Fibroblast of skin of scalp (primary cell): ENCODE measurements around the gene SPEM2.

Experiments used
- DNase-seq: peaks from one replicate; pipeline ENCODE4 v3.0.0-alpha.2; 2013

Gene SPEM2

DNA sequence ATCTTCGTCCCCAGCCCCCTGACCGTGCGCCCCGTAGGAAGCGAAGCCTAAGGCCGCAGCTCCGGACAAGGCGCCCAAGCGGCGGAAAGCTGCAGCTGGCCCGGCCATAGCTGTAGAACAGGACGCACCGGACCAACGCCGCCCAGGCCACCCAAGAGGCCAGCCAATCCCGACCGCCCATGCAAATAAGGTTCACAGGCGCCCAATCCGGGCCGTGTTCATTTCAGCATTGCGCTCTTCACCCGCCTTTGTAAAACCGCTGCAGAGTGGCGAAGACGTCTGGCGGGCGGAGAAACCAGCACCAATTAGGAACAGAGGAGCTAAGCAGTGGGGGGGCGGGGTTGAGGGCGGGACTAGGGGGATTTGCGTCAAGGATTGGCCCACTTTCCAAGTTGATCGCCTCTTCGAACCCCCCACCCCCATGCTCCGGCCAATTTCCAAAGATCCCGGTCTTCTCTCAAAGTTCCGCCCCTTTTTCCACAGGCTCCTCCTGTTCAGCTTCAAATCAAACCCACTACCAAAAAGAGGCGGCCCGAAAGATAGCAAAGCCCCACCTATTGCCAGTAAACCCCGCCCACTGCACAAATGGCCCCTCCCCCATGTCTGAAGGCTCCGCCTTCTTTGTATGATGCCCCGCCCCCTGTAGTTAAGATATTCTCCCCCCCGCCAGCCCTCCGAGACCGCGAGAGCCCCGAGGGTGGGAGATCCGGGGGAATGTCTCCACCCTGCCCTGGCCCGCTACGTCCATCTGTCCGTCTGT lies 21.3 kb upstream of the SPEM2 start, which contains the start of gene TMEM256:
TSS of gene TMEM256 (minus strand) at position 121 of the 760 bp plus-strand sequence. CDS start at position 108, 13 bp downstream.
- DNase-seq = peak; percentile 100

DNA sequence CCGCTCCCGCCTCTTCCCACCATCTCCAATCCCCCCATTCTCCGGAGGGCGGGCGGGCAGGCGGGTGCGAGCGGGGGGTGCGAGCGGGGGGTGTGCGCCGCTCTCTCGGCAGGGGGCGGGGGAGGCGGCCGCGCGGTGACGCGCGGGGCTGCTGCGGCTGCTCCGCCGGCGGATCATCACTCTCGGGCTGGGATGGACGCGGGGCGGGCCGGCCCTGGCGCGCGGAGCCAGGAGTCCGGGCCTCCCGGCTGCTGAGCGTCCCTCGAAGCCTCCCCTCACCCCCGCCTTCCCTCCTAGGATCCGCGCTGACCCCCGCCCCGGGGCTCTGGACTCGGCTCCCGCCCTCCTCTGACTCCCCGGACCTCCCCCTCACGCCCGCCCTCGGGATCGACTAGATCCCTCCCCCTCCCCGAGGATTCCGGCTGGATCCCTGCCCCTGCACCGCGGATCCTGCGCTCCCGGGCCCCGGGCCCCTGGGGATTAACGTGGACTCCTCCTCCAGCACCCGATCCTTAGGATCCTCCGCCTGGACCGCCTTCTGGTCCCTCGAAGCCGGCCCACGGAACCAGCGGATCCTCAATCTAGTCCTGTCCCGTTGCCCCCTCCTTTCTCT lies 20.6 kb upstream of the SPEM2 start:
- peak; percentile 28 for DNase-seq

DNA sequence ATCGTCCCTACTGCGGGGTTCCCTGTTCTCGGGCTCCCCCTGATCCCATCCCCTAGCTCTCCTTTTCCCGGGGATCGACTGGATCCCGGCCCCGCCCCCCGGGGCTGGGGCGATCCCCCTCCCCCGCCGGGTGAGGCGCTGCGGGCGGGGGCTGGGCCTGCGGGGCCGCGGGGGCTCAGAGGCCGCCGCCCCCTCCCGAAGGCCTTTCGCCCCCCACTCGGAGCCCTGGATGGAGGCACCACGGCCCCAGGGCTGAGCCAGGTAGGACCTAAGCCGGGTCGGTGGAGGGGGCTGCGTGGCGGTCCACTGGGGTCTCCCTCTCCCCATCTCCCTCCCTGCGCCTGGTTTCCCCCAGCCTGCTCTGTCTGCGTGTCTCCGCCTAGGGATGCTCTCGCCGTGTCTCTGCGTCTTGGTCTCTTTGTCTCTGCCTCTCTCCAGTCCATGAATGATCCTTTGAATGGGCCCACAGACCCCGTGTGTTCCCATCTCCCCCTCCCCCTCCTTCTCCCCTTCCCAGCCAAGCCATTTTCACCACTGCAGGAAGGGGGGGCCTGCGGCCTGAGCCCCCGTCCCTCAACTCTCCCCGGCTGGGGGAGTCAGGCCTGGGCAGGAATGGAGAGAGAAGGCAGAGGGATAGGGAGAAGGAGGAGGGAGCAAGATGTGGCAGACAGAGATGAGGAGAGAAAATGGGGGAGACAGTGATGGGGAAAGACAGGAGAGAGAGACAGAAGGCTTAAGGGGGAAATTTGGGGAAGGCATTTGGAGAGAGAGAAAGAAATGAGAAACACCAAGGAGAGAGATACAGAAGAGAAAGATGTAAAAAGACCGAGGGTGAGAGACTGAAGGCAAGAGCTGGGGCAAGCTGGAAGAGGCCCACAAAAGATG lies 19.8 kb upstream of the SPEM2 start:
- no peak for DNase-seq

DNA sequence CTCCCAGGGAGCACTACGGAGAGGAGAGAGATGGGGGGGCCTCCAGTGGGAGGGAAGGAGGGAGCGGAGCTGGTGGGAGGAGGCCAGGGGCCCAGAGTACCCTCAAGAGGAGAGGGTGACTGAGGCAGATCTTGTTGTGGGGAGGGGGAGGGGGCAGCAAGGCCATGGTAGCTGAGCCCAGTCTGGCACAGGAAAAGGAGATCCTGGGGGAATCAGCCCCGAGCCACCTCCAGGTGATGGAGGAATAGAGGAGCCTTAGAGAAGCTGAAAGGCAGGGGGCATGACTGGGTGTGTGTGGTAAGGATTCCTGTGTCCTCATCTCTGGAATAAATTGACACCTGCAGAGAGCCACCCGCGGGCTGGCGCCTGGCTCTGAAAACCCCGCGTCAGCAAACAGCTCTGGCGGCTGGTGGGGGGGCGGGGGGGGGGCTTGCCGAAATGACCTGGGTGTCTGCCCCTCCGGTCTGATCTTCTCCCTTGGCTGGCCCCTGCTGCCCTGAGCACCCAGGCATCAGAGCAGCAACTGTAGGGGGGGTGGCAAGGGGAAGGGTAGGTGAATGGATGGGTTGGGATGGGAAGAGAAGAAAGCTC lies 19.1 kb upstream of the SPEM2 start:
- no peak for DNase-seq

DNA sequence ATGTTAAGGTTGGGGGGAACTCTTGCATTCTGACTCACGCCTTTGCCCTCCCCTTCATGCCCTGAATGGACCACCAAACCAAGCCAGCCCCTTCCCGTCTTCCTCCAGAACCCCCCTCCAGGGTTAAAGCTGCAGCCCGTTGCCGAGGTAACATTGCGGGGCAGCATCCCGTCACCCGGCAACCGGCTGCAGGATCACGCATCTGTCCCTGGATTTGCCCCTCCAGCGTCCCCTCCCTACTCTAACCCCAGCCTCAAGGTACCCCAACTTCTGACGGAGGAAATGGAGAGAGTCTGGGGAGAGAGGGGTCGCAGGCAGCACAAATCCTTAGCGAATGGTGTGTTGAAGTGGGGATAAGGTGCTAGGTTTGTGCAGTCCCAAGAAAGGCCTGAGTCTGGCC lies 18.3 kb upstream of the SPEM2 start:
- no peak for DNase-seq

DNA sequence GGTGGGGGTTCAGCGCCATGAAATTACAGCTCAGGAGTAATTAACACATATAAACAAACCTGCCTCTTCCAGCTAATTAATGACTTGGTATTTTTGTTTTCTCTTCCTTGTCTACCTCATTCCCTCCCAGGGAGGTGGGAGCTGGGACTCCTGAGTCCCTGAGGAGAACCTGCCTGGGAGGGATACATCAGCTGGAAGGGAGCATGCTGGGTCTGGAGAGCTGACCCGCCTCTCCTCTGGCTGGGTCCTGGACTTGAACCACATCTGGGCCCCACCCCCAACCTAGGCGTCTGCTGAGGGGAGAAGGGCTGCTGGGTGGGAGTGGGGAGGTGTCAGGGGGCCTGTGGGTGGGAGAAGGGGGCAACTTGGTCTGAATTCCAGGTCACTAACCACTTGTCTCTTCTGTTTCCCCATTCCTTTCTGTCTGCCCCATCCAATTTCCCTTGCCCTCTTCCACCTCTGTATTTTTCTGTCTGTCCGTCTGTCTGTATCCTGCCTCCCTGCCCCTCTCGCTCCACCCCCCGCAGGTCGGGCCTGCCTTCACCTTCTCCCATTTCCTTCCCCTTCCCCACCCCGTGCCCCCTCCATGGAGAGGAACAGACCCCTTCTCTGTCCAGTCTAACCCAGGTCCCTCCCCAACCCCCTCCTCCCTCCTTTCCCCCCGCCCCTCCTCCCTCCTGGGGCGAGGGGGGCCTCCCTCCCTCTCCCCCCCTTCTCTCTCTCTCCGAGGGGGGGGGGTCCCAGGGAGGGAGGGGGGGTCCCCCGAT lies 17.7 kb upstream of the SPEM2 start, which contains the start of gene NLGN2:
TSS of gene NLGN2 (plus strand) at position 361 of the 767 bp plus-strand sequence. CDS start 411 bp downstream, outside the sequence.
- no peak for DNase-seq

DNA sequence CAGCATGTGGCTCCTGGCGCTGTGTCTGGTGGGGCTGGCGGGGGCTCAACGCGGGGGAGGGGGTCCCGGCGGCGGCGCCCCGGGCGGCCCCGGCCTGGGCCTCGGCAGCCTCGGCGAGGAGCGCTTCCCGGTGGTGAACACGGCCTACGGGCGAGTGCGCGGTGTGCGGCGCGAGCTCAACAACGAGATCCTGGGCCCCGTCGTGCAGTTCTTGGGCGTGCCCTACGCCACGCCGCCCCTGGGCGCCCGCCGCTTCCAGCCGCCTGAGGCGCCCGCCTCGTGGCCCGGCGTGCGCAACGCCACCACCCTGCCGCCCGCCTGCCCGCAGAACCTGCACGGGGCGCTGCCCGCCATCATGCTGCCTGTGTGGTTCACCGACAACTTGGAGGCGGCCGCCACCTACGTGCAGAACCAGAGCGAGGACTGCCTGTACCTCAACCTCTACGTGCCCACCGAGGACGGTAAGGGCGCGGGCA lies 17.1 kb upstream of the SPEM2 start:
- DNase-seq = no peak

DNA sequence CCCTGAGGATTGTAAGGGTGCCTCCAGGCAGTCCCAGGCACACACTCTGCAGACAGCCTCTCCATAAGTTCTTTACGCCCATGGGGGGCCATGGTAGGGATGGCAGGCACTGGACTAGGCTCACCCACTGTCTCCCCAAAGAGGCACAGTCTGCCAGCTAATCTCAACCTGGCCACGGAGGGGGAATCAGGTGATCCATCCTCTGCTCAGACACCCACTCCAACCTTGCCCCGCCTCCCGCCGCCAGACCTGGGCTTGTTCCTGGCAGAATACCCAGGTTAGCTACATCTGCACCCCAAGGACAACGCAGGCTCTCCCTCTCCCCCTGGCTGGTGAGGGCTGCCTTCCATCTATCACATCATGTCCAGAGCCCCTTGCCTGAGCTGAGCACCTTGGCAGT lies 16.6 kb upstream of the SPEM2 start:
- no peak for DNase-seq

DNA sequence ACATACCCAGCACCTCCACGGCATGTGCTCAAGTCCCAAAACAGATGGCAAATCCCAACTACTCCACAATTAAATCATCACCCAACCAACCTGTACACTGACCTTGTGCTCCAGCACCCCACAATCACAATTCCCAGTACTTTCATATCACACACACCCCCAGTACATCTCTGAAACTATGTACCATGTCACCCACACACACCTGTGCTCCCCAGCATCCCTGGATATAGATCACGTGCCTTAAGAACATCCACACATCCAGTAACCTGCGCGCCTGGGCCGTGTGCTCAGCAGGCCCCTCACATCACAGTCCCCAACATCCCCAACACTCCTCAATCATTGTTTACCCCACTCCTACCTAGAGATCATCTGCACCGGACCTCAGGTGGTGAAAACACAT lies 15.7 kb upstream of the SPEM2 start:
- no peak for DNase-seq

DNA sequence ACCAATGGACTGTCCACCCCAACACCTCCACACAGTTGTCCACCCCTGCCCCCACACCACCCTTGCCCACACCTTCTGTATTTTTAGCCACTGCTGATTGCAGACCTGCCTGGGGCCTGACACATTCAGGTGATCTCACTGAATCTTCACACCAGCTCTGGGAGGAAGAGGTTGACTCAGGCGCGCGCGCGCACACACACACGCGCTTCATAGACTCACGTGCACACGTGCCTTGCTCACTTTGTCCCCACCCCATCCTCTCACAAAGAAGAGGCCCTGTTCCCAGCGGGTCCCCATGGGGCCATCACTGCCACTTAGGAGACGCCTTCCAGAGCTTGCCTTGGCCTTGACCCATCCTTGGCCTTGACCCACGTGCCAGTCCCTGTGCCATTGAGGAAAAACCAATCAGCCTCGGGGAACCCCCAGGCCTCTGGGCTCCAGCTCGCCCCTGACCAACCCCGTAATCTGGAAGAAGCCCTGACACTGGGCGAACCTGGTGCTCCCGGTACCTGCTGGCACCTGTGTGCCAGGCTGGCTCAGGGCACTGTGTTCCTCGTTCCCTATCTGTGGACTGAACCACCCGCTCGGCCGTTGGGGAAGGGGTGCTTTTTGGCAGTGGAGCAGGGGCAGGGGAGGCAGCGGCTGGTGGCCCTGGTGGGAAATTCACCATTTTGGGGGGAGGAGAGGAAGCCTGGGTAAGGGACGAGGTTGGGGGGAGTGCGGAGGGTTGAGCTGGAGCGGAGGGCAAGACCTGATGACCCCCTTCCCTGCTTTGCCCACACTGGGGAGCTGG lies 14.6 kb upstream of the SPEM2 start:
- no peak for DNase-seq

DNA sequence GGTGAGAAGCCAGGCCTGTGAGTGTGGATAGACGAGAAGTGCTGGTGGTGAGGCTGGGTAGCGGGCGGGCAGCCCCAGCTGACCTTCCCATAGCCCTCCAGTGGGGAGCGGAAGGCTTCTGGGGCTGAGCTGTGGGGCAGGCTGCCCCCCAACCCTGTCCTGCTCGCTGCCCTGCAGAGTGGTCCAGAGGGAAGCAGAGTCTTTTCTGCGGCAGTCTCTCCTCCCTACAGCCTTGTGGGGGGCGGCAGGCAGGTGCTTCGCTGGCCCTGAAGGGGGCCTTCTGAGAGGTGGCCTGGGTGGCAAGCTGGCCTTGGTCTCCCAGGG lies 14.0 kb upstream of the SPEM2 start:
- DNase-seq = no peak

DNA sequence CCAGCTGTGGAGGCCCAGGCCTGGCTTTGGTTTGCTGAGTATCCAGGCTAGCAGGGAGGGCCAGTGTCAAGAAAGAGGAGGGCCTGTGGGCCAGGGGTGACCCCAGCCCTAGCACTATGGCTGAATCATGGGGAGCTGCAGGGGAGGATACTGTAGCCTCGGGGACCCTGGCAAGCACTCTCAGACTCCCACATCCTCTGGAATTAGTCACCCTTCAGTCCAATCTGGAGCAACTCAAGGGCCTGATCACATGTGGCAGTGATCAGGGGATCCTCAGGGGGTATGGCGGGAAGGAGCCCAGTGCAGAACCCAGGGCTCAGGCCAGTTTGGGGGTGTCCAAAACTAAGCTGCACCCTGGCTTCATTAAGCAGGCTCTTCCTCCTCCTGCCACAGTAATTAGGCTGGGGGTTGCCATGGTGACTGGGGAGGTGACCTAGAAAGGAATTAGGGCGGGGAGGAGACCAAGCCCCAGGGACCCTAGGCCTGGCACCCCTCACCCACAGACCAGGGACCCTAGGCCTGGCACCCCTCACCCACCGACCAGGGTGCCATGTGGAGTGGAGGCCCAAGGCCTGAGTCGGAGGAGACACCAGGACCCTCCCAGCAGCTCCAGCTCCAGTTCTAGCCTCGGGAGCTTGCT lies 11.9 kb upstream of the SPEM2 start:
- DNase-seq = peak; percentile 38

DNA sequence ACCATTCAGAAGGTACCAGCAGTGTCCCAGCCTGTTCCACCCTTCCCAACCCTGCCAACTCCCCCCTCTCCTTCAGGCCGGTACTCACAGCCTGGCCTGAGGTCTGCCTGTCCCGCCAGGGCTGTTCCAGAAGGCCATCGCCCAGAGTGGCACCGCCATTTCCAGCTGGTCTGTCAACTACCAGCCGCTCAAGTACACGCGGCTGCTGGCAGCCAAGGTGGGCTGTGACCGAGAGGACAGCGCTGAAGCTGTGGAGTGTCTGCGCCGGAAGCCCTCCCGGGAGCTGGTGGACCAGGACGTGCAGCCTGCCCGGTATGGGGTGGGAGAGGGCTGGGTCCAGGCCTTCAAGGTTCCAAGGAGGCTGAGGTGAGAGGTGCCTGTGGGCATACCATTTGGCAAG lies 10.6 kb upstream of the SPEM2 start:
- no peak for DNase-seq

DNA sequence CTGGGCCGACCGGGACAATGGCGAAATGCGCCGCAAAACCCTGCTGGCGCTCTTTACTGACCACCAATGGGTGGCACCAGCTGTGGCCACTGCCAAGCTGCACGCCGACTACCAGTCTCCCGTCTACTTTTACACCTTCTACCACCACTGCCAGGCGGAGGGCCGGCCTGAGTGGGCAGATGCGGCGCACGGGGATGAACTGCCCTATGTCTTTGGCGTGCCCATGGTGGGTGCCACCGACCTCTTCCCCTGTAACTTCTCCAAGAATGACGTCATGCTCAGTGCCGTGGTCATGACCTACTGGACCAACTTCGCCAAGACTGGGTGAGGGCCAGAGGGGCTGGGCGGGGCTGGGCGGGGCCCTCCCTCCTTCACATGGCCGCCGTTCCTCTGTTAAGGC lies 9.6 kb upstream of the SPEM2 start:
- no peak for DNase-seq

DNA sequence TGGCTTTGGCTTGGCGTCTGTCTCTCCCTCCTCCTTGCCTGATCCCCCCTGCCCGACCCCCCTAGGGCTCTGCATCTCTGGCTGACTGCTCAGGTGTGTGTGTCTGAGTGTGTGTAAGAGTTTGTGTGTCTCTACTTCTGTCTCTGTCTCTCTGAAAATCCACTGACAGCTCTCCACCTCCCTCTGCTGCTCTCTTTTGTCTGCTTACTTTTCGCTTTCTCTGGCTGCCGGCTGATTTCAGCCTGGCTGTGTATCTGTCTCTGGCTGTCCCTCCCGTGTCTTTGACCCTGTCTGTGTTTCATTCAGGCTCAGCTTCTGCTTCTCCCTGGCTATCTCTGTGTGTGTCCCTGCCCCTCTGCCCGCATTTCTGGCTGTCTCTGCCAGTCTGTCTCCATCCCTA lies 9.1 kb upstream of the SPEM2 start:
- no peak for DNase-seq

DNA sequence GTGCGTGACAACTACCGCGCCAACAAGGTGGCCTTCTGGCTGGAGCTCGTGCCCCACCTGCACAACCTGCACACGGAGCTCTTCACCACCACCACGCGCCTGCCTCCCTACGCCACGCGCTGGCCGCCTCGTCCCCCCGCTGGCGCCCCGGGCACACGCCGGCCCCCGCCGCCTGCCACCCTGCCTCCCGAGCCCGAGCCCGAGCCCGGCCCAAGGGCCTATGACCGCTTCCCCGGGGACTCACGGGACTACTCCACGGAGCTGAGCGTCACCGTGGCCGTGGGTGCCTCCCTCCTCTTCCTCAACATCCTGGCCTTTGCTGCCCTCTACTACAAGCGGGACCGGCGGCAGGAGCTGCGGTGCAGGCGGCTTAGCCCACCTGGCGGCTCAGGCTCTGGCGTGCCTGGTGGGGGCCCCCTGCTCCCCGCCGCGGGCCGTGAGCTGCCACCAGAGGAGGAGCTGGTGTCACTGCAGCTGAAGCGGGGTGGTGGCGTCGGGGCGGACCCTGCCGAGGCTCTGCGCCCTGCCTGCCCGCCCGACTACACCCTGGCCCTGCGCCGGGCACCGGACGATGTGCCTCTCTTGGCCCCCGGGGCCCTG lies 8.3 kb upstream of the SPEM2 start:
- no peak for DNase-seq

DNA sequence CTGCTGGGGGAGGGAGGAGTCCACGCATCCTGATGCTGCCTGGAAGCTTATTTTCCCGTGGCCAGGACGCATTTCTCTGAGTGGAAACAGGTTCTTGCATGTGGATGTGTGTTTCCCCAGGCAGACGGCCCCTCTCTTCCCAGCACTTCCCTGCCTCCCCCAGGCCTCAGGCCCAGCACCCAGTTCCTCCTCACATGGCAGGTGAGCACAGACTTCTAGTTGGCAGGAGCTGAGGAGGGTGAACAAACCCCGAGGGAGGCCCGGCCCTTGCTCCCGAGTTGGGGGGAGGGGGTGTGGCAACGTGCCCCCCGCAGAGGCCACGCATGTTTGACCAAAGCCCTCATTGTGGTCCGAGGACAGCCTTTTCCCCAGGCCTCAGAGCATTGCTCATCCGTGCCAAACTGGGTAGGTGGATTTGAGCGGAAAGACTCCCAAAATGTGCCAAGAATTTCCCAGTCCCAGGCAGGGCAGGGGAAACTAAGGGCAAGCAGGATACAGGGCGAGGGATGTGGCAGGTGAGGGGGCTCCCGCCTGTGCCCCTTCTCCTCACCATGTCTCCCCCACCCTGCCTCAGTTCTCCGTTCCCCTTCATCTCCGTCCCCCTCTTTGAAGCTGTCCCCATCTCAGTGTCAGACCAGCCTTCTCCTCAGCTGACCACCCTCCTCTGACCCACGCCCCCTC lies 6.8 kb upstream of the SPEM2 start:
- no peak for DNase-seq

DNA sequence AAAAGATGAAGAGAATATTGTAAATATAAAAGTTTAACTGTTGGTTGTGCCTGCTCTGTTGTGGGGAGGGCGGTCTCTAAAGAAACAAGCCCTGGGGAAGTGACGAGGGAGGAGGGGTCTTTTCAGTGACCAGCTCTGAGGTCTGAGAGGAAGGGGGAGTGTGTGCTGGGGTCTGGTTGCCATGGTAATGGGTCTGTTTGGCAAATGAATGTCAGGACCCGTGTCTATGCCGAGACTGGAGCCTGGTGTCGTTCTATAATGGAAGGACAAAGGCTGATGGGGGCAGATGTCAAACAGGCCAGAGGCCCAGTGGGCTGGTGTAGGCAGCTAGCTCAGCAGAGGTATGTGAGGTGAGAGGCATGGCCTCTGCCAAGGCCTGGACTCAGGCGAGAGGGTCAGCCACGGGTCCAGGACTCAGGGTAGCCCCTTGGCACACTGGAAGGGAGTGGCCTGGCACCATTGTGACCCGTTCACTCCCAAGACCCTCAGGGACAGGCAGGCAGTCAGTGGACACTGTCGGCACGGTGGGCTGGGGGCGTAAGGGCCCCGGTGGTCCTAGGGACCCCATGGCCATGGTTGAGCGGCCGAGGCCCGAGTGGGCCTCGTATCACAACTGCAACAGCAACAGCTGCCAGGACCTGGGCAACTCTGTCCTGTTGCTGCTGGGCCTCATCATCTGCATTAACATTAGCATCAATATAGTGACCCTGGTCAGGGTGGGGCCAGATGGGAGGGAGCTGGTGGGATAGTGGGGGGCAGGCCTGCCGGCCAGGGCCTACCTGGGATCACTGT lies 5.4 kb upstream of the SPEM2 start, which contains the start of gene SPEM1:
TSS of gene SPEM1 (plus strand) at position 506 of the 792 bp plus-strand sequence. CDS start at position 567, 61 bp downstream.
- no peak for DNase-seq

DNA sequence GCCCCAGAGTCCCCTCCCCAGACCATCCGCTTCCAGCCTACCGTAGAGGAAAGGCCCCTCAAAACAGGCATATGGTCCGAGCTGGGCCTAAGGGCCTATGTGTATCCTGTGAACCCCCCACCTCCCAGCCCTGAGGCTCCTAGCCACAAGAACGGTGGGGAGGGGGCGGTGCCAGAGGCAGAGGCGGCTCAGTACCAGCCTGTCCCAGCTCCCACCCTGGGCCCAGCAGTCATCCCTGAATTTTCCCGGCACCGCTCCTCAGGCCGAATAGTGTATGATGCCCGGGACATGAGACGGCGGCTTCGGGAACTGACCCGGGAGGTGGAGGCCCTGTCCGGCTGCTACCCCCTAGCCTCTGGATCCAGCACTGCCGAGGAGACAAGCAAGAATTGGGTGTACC lies 4.2 kb upstream of the SPEM2 start:
- no peak for DNase-seq
